HL-60 (cell line): Measurements from ENCODE around the gene SLC6A7.
A peak's percentile ranks its signal among the peaks of the same experiment; 100 is the strongest.

ENCODE experiments used
- DNase-seq, 2 experiments: peaks; one replicate each; pipeline ENCODE4 v3.0.0-alpha.2; 2010 to 2020; ENCODE audit warnings: low read depth in 1 of 2, low spot score in 1 of 2
- H3K27ac ChIP-seq: fragments of 250-450 bp; sonication (Bioruptor Pico); replicated peaks from 2 replicates; pipeline ENCODE4 v1.5.1; 2020; ENCODE audit warnings: mild to moderate bottlenecking, moderate library complexity
- H3K27me3 ChIP-seq: fragments of 250-450 bp; sonication (Bioruptor Pico); 2 replicates; pipeline ENCODE4 v1.5.1; 2021; ENCODE audit warnings: mild to moderate bottlenecking, moderate library complexity; ENCODE audit not compliant: insufficient read depth, poor library complexity, severe bottlenecking
- H3K4me3 ChIP-seq: replicated peaks from 2 replicates; pipeline ENCODE4 v1.5.1; 2011; ENCODE audit warnings: mild to moderate bottlenecking, control low read depth, low read length; ENCODE audit not compliant: insufficient read depth
- GABPA ChIP-seq: IDR thresholded peaks from 2 replicates; pipeline ENCODE4 v1.6.1; 2012; ENCODE audit warnings: low read depth
- POLR2AphosphoS5 ChIP-seq: IDR thresholded peaks from 2 replicates; pipeline ENCODE4 v1.6.1; 2012; ENCODE audit warnings: low read depth
- SPI1 ChIP-seq: IDR thresholded peaks from 2 replicates; pipeline ENCODE4 v1.6.1; 2012; ENCODE audit warnings: low read depth, mild to moderate bottlenecking, borderline replicate concordance
- TF ChIP-seq, protein P1 (sequence below): IDR thresholded peaks from one replicate; pipeline ENCODE4 v1.5.1; 2011; ENCODE audit warnings: low read length, control low read depth, inconsistent platforms; ENCODE audit not compliant: insufficient read depth
- TF ChIP-seq, protein P2 (sequence below): IDR thresholded peaks from 2 replicates; pipeline ENCODE4 v1.6.1; 2012; ENCODE audit warnings: low read depth; ENCODE audit not compliant: insufficient replicate concordance

SLC6A7 gene

DNA sequence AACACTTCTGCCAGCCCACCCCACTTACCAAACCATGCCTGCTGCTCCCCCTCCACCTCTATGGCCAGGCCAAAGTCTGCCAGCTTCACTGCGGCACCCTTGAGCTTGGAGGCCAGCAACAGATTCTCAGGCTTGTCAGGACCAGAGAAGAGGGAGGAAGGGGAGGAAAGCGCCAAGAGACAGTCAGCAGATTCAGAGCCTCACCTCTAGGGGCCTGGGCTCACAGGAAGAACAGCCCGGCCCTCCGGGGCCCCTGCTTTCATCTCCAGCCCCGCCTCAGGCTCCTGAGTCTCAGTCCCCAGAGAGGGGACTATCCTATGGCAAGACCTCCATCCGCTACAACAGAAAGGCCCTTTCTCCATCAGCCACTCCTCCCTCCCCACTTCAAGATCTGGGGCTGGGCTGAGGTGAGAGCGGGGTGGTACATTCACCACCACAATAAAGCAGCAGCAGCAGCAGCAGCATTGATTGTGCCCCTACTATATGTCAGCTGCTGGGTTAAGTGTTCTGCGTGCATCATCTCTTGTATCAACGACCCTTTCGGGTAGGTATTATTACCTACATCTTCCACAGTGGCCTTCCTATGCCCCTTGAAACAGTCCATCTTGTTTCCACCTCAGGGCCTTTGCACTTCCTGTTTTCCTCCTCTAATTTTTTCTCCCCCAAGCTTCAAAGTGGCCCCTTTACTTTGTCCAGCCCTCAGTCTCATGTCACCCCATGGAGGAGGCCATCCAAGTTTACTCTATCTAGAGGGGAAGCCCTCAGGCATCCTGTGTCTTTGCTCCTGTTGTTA is 63.8 kb downstream of the SLC6A7 start:
- TF ChIP-seq, protein P1, sequence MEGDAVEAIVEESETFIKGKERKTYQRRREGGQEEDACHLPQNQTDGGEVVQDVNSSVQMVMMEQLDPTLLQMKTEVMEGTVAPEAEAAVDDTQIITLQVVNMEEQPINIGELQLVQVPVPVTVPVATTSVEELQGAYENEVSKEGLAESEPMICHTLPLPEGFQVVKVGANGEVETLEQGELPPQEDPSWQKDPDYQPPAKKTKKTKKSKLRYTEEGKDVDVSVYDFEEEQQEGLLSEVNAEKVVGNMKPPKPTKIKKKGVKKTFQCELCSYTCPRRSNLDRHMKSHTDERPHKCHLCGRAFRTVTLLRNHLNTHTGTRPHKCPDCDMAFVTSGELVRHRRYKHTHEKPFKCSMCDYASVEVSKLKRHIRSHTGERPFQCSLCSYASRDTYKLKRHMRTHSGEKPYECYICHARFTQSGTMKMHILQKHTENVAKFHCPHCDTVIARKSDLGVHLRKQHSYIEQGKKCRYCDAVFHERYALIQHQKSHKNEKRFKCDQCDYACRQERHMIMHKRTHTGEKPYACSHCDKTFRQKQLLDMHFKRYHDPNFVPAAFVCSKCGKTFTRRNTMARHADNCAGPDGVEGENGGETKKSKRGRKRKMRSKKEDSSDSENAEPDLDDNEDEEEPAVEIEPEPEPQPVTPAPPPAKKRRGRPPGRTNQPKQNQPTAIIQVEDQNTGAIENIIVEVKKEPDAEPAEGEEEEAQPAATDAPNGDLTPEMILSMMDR = no peak
- TF ChIP-seq, protein P2, sequence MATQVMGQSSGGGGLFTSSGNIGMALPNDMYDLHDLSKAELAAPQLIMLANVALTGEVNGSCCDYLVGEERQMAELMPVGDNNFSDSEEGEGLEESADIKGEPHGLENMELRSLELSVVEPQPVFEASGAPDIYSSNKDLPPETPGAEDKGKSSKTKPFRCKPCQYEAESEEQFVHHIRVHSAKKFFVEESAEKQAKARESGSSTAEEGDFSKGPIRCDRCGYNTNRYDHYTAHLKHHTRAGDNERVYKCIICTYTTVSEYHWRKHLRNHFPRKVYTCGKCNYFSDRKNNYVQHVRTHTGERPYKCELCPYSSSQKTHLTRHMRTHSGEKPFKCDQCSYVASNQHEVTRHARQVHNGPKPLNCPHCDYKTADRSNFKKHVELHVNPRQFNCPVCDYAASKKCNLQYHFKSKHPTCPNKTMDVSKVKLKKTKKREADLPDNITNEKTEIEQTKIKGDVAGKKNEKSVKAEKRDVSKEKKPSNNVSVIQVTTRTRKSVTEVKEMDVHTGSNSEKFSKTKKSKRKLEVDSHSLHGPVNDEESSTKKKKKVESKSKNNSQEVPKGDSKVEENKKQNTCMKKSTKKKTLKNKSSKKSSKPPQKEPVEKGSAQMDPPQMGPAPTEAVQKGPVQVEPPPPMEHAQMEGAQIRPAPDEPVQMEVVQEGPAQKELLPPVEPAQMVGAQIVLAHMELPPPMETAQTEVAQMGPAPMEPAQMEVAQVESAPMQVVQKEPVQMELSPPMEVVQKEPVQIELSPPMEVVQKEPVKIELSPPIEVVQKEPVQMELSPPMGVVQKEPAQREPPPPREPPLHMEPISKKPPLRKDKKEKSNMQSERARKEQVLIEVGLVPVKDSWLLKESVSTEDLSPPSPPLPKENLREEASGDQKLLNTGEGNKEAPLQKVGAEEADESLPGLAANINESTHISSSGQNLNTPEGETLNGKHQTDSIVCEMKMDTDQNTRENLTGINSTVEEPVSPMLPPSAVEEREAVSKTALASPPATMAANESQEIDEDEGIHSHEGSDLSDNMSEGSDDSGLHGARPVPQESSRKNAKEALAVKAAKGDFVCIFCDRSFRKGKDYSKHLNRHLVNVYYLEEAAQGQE = no peak
- TF ChIP-seq GABPA (no peak), POLR2AphosphoS5 (no peak), SPI1 (peak; percentile 24; the same call in 1 of the 2 replicates)
- DNase-seq = no peak
- H3K27ac ChIP-seq = no peak overlapping the region
- H3K4me3 ChIP-seq = no peak overlapping the region
- H3K27me3 ChIP-seq = no peaks in the 10 kb centered on the region

DNA sequence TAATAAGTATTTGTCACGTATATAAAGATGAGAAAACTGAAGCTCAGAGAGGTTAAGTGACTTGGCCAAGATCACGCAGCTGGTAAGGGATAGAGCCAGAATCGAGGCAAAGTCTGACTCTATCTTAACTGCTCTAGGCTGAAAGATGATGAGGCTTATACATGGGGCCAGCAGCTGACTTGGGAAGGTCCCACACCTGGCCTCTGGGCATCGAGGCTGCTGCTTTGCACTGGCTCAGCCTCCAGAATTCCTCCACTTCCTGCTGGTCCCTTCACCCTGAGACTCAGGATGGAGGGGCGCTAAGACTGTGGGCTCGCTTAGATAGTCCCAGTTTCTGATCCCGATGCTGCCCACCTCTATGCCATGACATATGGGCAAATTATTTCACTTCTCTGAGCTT is 64.5 kb downstream of the SLC6A7 start:
- Histone ChIP-seq H3K27ac (no peak overlapping the region), H3K4me3 (no peak overlapping the region), H3K27me3 (no peaks in the 10 kb centered on the region)
- TF ChIP-seq, protein P2 = no peak
- TF ChIP-seq GABPA = no peak
- TF ChIP-seq, protein P1 = no peak
- no peak for TF ChIP-seq POLR2AphosphoS5
- TF ChIP-seq SPI1 = no peak
- DNase-seq = no peak

DNA sequence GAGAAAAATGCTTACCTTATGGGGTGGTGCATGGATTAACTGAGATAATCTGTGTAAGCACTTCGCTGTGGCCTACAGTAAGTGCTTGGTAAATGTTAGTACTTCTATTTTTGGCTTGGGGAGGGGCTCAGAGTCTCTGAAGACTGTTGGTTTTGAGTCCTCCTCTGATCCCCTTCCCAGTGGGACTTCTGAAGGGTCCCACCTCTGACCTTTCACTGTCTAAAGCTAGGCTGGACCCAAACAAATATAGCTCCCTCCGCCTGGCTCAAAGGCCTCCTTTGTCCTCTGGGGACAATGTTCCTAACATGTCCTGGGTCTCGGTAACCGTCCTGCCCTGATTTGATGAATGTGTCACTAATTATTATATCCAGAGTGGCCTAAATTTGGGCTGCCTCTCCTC is 64.9 kb downstream of the SLC6A7 start:
- H3K27me3 ChIP-seq = no peaks in the 10 kb centered on the region
- no peak for DNase-seq
- H3K4me3 ChIP-seq = no peak overlapping the region
- H3K27ac ChIP-seq = no peak overlapping the region
- TF ChIP-seq, protein P2 = no peak
- no peak for TF ChIP-seq POLR2AphosphoS5
- no peak for TF ChIP-seq SPI1
- no peak for TF ChIP-seq GABPA
